GM18907 (cell line): Measurements from ENCODE around the gene CXCL12.

ENCODE experiments used
- ATAC-seq: cut with Tn5 transposase; IDR thresholded peaks from one replicate; pipeline ENCODE4 v1.9.1; 2021; ENCODE audit warnings: mild to moderate bottlenecking, moderate library complexity; ENCODE audit not compliant: unreplicated experiment

The CXCL12 gene

DNA sequence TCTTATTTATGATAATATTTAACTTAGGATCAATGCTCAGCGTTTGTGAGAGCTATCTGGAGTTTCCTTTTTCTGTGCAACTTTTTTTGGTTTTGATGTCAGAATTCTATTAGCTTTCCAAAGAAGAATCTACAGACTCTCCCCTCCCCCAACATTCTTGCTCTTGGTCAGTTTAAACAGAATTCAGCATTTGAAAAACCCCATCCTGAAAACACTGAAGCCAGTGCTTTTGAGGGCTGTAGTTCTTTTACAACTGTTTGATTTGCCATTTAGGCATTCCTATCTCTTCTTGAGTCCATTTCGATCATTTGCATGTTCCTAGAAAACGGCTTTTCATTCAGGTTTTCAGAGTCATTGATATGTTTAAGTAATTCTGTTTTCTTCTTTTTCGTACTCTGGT lies 15.6 kb upstream of the CXCL12 start:
- ATAC-seq, result no peak

- ATAC-seq, result no peak
These were observed 15.0 kb upstream of the CXCL12 start for GRCh38 chr10:44399659-44400451.

DNA sequence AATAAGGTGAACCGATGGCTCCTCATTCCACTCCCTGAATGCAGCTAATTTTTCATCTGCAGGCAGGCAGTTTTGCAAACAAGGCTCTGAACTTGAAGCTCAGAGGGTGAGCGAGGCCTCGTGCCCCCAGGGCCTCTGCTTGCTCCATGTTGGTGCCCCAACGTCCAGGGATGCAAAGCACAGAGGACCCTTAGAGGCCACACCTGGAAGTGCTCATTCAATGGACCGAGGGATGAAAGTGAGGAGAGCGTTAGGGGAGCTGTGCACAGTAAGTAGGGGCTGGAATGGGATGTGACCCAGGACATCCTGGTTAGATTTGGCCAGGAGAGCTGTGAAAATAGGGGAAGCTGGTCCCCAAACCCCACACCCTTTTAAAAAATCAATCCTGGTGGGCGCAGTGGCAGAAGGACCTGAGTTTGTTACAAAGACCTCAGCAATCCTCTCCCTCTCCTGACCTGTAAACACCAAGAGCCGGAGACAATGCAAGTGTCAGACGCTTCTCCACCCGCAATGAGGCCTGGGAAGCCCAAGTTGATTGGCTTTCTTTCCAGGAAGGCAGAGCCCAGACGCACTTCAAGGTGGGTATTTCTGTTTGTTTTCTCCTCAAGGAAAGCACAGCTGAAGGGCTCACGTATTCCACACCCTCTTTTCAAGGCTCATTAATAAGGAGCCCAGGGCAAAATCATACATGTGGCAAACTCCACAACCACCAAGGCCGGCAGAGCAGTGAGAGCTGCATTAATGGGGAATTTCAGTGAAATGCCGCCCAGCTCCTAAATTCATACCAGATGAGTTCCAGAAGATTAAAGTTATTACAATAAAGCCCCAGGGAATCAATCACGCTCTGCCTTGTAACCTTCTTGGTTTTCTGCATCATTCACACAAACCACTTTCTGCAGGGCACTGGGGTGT lies 14.1 kb upstream of the CXCL12 start:
- ATAC-seq, result no peak

DNA sequence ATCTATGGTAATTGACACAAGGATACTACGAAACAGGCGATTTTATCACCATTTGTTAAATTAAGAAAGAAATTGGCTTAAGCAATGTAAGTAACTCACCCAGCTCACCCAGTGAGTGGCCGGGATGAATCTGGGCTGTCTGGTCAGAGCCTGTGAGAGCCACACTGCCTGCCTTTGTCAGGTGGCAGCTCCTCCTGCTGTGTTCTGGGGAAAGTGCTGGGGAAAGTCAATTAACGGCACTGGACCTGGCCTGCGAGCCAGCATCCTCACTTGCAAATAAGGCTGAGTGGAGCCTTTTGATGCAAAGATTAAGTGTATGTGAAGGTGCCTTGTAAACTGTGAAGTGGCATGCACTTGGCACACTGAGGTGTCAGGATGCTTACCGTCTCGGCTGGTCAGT lies 13.4 kb upstream of the CXCL12 start:
- ATAC-seq, result no peak

- ATAC-seq, result no peak
These were observed 12.8 kb upstream of the CXCL12 start for GRCh38 chr10:44397476-44398225.

DNA sequence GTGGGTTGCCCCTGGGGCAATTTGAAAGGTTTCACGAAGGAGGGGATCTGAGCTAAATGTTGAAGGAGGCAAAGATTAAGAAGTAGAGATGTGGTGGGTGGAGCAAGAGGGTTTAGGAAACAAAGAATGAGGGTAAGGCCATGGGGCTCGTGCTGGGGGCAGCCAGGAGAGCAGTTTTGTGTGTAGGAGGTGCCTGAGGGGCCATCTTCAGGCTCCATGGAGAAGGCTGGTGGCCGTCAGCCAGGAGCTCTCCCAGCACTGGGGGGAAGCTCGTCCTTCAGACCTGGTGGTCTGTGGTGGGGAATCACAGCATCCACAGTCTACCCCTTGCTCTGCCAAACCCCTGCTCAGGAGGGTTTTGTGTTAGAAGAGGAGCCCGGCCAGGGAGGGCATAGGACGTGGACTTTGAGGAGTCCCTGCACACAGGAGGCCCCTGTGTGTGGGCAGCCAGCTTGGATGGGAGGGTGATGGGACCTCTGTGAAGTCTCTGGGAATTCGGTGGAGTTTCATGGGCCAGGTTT lies 11.8 kb upstream of the CXCL12 start:
- ATAC-seq, result no peak

DNA sequence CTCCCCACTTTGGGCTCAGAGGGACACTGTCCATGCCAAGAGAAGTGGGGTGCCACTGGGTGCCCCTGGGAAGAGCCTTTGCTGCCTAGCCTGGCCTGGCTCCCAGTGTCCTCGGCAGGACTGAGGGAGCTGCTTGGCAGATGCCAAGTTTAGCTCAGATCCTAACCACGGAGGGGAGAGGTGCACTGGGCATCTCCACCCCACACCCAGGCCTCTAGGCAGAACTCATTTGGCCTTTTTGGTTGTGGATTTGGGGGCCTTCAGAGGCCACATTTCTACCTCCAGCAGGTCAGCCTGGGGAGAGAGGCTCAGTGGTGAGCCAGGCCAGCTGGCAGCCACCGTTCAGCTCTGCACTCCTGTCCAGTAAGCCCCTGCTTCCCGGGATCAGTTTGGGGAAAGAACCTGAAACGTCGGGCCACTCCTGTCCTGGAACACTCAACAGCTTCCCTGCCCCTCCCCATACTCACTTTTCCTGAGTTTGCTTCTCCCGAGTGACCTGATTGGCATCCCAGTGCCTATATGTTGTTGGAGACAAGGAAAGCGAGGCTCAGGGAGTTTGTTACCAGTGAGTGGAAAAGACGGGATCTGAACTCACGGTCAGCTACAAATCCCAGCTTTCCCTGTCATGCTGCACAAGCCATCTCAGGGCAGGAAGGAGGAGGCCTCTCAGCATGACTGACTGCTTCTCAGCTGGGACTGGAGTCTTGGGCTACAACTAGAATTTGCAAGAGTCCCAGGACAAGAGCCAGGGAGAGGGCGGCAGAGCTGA lies 11.2 kb upstream of the CXCL12 start:
- no peak for ATAC-seq

GRCh38 chr10:44395396-44395795 lies 10.5 kb upstream of the CXCL12 start:
- ATAC-seq, result no peak

GRCh38 chr10:44394696-44395381 lies 9.9 kb upstream of the CXCL12 start:
- no peak for ATAC-seq

DNA sequence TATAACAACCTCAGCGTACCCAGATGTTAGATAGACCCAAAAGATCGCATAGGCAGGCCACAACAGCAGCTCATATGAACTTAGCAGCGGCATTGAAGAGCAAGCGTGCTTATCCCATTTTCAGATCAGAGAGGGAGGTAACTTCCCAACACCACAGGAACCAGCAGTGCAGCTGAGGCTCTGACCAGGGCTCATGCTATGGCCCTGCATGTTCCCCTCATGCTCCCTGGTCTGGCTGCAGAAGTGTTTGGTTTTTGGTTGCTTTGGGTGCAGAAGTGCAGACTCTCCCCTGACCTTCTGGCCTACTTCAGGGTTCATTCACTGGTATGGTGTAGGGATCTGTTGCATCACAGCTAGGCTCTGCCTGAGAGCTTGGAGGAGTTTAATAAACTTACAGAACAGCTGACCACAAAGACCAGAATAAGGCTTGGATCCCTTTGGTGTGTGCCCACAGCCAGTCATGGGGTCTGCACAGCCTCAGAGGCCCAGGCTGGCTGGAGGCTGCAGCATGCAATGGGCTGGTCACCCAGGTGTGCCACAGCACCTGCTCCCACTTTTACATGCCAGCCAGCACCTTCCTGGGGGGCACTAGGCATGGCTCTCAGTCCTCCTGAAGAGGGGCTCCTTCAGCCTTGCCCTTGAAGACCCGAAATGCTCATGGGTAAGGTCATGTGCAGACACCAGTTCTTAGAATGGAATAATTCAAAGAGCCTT lies 9.1 kb upstream of the CXCL12 start:
- no peak for ATAC-seq

GRCh38 chr10:44393051-44393630 lies 8.2 kb upstream of the CXCL12 start:
- no peak for ATAC-seq

DNA sequence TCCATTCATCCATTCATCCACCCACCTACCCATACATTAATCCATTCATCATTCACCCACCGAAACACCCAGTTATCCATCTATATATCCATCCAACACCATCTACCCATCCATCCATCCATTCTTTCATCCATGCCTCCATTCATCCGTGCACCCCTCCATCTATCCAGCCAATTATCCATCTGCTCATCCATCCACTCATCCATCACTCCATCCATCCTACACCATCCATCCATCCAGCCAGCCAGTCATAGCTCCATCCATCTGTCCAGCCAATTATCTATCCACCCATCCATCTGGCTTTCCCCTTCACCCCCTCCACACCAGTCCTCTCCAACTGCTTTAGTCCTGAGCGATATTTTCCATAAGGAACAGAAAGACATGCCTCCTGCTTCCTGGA lies 7.5 kb upstream of the CXCL12 start:
- ATAC-seq, result no peak

DNA sequence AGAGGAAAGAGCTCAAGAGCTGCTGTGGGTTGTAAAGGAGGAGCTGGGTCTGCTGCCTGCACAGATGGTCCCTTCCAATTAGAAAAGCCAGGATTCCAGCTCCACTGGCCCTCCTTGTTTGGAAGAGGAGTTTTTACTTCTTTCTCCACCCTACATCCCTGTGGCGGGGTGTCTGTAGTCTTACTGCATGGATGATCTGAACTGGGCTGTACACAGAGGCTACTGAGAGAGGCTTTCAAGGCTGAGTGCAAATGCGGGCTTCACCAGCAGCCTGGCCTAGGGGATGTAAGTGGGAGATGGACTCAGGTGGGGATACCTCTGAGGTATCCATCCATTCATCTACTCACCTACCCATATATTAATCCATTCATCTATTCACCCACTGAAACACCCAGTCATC lies 7.1 kb upstream of the CXCL12 start:
- ATAC-seq, result no peak

- ATAC-seq, result no peak
These were observed 5.7 kb upstream of the CXCL12 start for GRCh38 chr10:44390585-44391072.

DNA sequence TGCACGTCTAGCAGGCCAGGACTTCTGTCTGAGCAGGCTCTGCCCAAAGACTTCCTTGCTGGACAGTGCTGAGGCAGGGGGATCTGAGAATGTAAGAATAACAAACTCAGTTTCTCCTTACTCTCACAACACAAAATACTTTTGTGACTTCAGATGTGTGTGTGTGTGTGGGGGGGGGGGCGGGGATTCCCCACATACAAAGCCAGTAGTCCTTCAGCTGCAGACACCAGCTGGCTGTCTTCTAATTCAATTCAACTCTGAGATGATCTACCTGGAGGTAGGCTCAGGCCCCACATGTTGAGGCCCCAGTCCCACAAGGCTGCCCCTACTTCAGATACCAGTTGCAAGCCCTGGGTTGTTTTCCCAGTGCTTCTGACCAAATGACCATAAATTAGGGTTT lies 4.7 kb upstream of the CXCL12 start:
- no peak for ATAC-seq

- no peak for ATAC-seq
These were observed 4.3 kb upstream of the CXCL12 start for GRCh38 chr10:44389150-44389549.

- ATAC-seq, result no peak
These were observed 3.7 kb upstream of the CXCL12 start for GRCh38 chr10:44388641-44389040.

GRCh38 chr10:44387853-44388251 lies 3.0 kb upstream of the CXCL12 start:
- no peak for ATAC-seq
